ENCODE measurements around the gene PSRC1.

PSRC1 gene

GRCh38 chr1:109277434-109278204, 5.3 kb downstream of the PSRC1 start:
- WGBS (ENCODE audit: extremely low coverage, insufficient coverage, low lambda C conversion rate), result no CpG with 5 or more reads among the region's 7 CpGs
- no peak overlapping the region for H3K23ac ChIP-seq (ENCODE audit: low read length)
- no peak overlapping the region for H2BK5ac ChIP-seq (ENCODE audit: low read length)
- H3K36me3 ChIP-seq (ENCODE audit: control insufficient read depth, insufficient read depth, low read length), result peaks cover 6% of the 10 kb centered on the region
- peaks cover 9% of the 10 kb centered on the region for H3K79me1 ChIP-seq (ENCODE audit: low read length)
- H2AK5ac ChIP-seq (ENCODE audit: low read length), result no peak overlapping the region
- no peak overlapping the region for H3K4ac ChIP-seq (ENCODE audit: low read depth, low read length)
- H3K56ac ChIP-seq (ENCODE audit: low read length), result no peak overlapping the region
- no peak overlapping the region for H2BK15ac ChIP-seq (replicated peaks; ENCODE audit: low read depth)
- H4K5ac ChIP-seq (ENCODE audit: low read length), result no peak overlapping the region
- H3K79me2 ChIP-seq (ENCODE audit: control insufficient read depth, insufficient read depth, low read length), result peaks cover 11% of the 10 kb centered on the region
- H2BK120ac ChIP-seq (ENCODE audit: low read depth, low read length), result no peak overlapping the region
- H3K27me3 ChIP-seq (ENCODE audit: insufficient read depth, low read length, poor library complexity), result no peaks in the 10 kb centered on the region
- H3K18ac ChIP-seq (ENCODE audit: low read length), result no peak overlapping the region
- H3K4me2 ChIP-seq (ENCODE audit: low read length), result no peak overlapping the region
- no peak overlapping the region for H3K9ac ChIP-seq (ENCODE audit: low read length)
- no peak overlapping the region for H3K27ac ChIP-seq (ENCODE audit: low read depth, low read length)
- no peak overlapping the region for H4K8ac ChIP-seq (ENCODE audit: low read depth, low read length)
- H3K4me3 ChIP-seq (ENCODE audit: low read length), result no peak overlapping the region
- peaks cover 4% of the 10 kb centered on the region for H3K4me1 ChIP-seq (ENCODE audit: control insufficient read depth, low read depth, low read length)
- DNase-seq, result peak; percentile 90

GRCh38 chr1:109275706-109276345, 7.1 kb downstream of the PSRC1 start:
- Histone ChIP-seq H4K5ac (ENCODE audit: low read length) (no peak overlapping the region), H3K4me1 (ENCODE audit: control insufficient read depth, low read depth, low read length) (peaks cover 2% of the 10 kb centered on the region), H3K4me3 (ENCODE audit: low read length) (no peak overlapping the region), H2BK15ac (replicated peaks; ENCODE audit: low read depth) (no peak overlapping the region), H3K27ac (ENCODE audit: low read depth, low read length) (no peak overlapping the region), H3K23ac (ENCODE audit: low read length) (no peak overlapping the region), H3K9ac (ENCODE audit: low read length) (no peak overlapping the region), H3K79me1 (ENCODE audit: low read length) (peaks cover 2% of the 10 kb centered on the region), H4K8ac (ENCODE audit: low read depth, low read length) (no peak overlapping the region), H3K36me3 (ENCODE audit: control insufficient read depth, insufficient read depth, low read length) (peaks cover 6% of the 10 kb centered on the region), H3K79me2 (ENCODE audit: control insufficient read depth, insufficient read depth, low read length) (no peaks in the 10 kb centered on the region), H3K27me3 (ENCODE audit: insufficient read depth, low read length, poor library complexity) (no peaks in the 10 kb centered on the region), H2BK120ac (ENCODE audit: low read depth, low read length) (no peak overlapping the region), H2AK5ac (ENCODE audit: low read length) (no peak overlapping the region), H3K56ac (ENCODE audit: low read length) (peak overlapping the region; percentile 15), H3K4me2 (ENCODE audit: low read length) (no peak overlapping the region), H2BK5ac (ENCODE audit: low read length) (no peak overlapping the region), H3K18ac (ENCODE audit: low read length) (no peak overlapping the region), H3K4ac (ENCODE audit: low read depth, low read length) (no peak overlapping the region)
- peak; percentile 66 for DNase-seq
- WGBS (ENCODE audit: extremely low coverage, insufficient coverage, low lambda C conversion rate), result no CpG with 5 or more reads among the region's 9 CpGs

GRCh38 chr1:109274533-109275476, 8.1 kb downstream of the PSRC1 start:
- Histone ChIP-seq H4K5ac (ENCODE audit: low read length) (no peak overlapping the region), H3K9ac (ENCODE audit: low read length) (peak overlapping the region; percentile 19), H2BK5ac (ENCODE audit: low read length) (no peak overlapping the region), H3K18ac (ENCODE audit: low read length) (no peak overlapping the region), H3K23ac (ENCODE audit: low read length) (peak overlapping the region; percentile 45), H3K4ac (ENCODE audit: low read depth, low read length) (no peak overlapping the region), H3K27me3 (ENCODE audit: insufficient read depth, low read length, poor library complexity) (no peaks in the 10 kb centered on the region), H3K79me1 (ENCODE audit: low read length) (no peaks in the 10 kb centered on the region), H3K4me1 (ENCODE audit: control insufficient read depth, low read depth, low read length) (peaks cover 2% of the 10 kb centered on the region), H3K36me3 (ENCODE audit: control insufficient read depth, insufficient read depth, low read length) (peaks cover 5% of the 10 kb centered on the region), H3K79me2 (ENCODE audit: control insufficient read depth, insufficient read depth, low read length) (no peaks in the 10 kb centered on the region), H3K56ac (ENCODE audit: low read length) (peak overlapping the region; percentile 15), H3K4me2 (ENCODE audit: low read length) (no peak overlapping the region), H2AK5ac (ENCODE audit: low read length) (no peak overlapping the region), H3K27ac (ENCODE audit: low read depth, low read length) (no peak overlapping the region), H2BK120ac (ENCODE audit: low read depth, low read length) (no peak overlapping the region), H2BK15ac (replicated peaks; ENCODE audit: low read depth) (no peak overlapping the region), H4K8ac (ENCODE audit: low read depth, low read length) (no peak overlapping the region), H3K4me3 (ENCODE audit: low read length) (no peak overlapping the region)
- WGBS (ENCODE audit: extremely low coverage, insufficient coverage, low lambda C conversion rate), result no CpG with 5 or more reads among the region's 24 CpGs
- peak; percentile 72 for DNase-seq

GRCh38 chr1:109273570-109274288, 9.2 kb downstream of the PSRC1 start:
- Histone ChIP-seq H3K4me3 (ENCODE audit: low read length) (no peak overlapping the region), H3K9ac (ENCODE audit: low read length) (no peak overlapping the region), H2AK5ac (ENCODE audit: low read length) (peak overlapping the region; percentile 58), H3K4me2 (ENCODE audit: low read length) (no peak overlapping the region), H3K27me3 (ENCODE audit: insufficient read depth, low read length, poor library complexity) (no peaks in the 10 kb centered on the region), H2BK15ac (replicated peaks; ENCODE audit: low read depth) (no peak overlapping the region), H3K4me1 (ENCODE audit: control insufficient read depth, low read depth, low read length) (peaks cover 2% of the 10 kb centered on the region), H2BK120ac (ENCODE audit: low read depth, low read length) (no peak overlapping the region), H2BK5ac (ENCODE audit: low read length) (no peak overlapping the region), H3K56ac (ENCODE audit: low read length) (no peak overlapping the region), H4K5ac (ENCODE audit: low read length) (no peak overlapping the region), H3K4ac (ENCODE audit: low read depth, low read length) (no peak overlapping the region), H3K27ac (ENCODE audit: low read depth, low read length) (no peak overlapping the region), H3K79me1 (ENCODE audit: low read length) (no peaks in the 10 kb centered on the region), H3K23ac (ENCODE audit: low read length) (no peak overlapping the region), H3K79me2 (ENCODE audit: control insufficient read depth, insufficient read depth, low read length) (no peaks in the 10 kb centered on the region), H4K8ac (ENCODE audit: low read depth, low read length) (no peak overlapping the region), H3K18ac (ENCODE audit: low read length) (no peak overlapping the region), H3K36me3 (ENCODE audit: control insufficient read depth, insufficient read depth, low read length) (peaks cover 2% of the 10 kb centered on the region)
- no CpG with 5 or more reads among the region's 30 CpGs for WGBS (ENCODE audit: extremely low coverage, insufficient coverage, low lambda C conversion rate)
- DNase-seq, result no peak

DNA sequence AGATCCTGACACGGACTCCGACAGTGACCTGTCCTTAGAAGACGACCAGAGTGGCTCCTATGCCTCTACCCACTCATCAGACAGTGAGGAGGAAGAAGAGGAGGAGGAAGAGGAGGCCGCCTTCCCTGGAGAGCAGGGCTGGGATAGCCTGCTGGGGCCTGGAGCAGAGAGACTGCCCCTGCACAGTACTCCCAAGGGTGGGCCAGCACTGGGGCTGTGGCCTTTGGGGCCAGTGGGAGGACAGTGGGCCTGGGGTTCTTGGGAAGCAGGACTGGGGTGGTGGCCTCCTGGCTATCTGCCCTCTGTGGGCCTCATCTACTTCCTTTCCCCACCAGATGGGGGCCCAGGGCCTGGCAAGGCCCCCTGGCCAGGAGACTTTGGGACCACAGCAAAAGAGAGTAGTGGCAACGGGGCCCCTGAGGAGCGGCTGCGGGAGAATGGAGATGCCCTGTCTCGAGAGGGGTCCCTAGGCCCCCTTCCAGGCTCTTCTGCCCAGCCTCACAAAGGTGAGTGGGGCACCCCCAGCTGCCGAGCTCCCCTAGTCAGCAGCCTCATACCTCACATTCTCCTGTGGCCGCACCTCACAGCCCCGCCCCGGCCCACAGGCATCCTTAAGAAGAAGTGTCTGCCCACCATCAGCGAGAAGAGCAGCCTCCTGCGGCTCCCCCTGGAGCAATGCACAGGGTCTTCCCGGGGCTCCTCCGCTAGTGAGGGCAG, 10.0 kb downstream of the PSRC1 start:
- H2BK120ac ChIP-seq (ENCODE audit: low read depth, low read length), result no peak overlapping the region
- H3K4me2 ChIP-seq (ENCODE audit: low read length), result no peak overlapping the region
- no CpG with 5 or more reads among the region's 16 CpGs for WGBS (ENCODE audit: extremely low coverage, insufficient coverage, low lambda C conversion rate)
- H4K8ac ChIP-seq (ENCODE audit: low read depth, low read length), result no peak overlapping the region
- H2BK5ac ChIP-seq (ENCODE audit: low read length), result no peak overlapping the region
- no peak overlapping the region for H2AK5ac ChIP-seq (ENCODE audit: low read length)
- H3K36me3 ChIP-seq (ENCODE audit: control insufficient read depth, insufficient read depth, low read length), result no peaks in the 10 kb centered on the region
- peaks cover 2% of the 10 kb centered on the region for H3K4me1 ChIP-seq (ENCODE audit: control insufficient read depth, low read depth, low read length)
- H3K18ac ChIP-seq (ENCODE audit: low read length), result no peak overlapping the region
- H3K79me1 ChIP-seq (ENCODE audit: low read length), result no peaks in the 10 kb centered on the region
- no peak overlapping the region for H3K4me3 ChIP-seq (ENCODE audit: low read length)
- no peak overlapping the region for H3K9ac ChIP-seq (ENCODE audit: low read length)
- H3K56ac ChIP-seq (ENCODE audit: low read length), result no peak overlapping the region
- no peak overlapping the region for H3K4ac ChIP-seq (ENCODE audit: low read depth, low read length)
- H4K5ac ChIP-seq (ENCODE audit: low read length), result no peak overlapping the region
- no peak overlapping the region for H2BK15ac ChIP-seq (replicated peaks; ENCODE audit: low read depth)
- no peaks in the 10 kb centered on the region for H3K27me3 ChIP-seq (ENCODE audit: insufficient read depth, low read length, poor library complexity)
- no peak for DNase-seq
- H3K27ac ChIP-seq (ENCODE audit: low read depth, low read length), result no peak overlapping the region
- H3K79me2 ChIP-seq (ENCODE audit: control insufficient read depth, insufficient read depth, low read length), result no peaks in the 10 kb centered on the region
- H3K23ac ChIP-seq (ENCODE audit: low read length), result no peak overlapping the region

All from mesendoderm (in vitro differentiated cells).